ENCODE results near the gene TSKU.

Gene TSKU

DNA sequence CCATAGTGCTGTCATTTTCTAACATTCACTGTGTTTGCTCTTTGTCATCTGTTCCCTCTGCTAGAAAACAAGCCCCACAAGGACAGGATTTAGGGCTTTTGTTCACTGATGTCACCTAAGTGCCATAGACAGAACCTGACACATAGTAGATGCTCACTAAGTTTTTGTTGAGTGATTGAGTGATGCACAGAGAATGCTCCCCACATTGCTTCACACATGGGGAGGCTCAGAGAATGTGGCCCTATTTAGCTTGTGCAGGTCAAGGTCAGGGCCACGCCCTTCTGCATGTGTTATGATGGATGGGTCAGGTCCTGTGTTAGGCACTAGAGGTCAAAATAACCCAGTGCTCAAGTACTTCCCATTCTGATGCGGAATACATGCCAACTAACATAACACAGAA is 33.1 kb upstream of the TSKU start:
- Histone ChIP-seq H2AFZ (ENCODE audit: low read depth, low read length) (no peak overlapping the region), H3K9ac (ENCODE audit: low read depth, low read length) (no peak overlapping the region), H3K36me3 (ENCODE audit: insufficient read depth, low read length) (no peaks in the 10 kb centered on the region), H3K4me2 (ENCODE audit: insufficient read depth, low read length) (no peak overlapping the region), H3K27me3 (ENCODE audit: insufficient read depth, low read length, poor library complexity) (peaks cover 13% of the 10 kb centered on the region), H3K4me3 (ENCODE audit: low read depth in 1 of 2, low read length in 2 of 2) (no peak overlapping the region), H3K27ac (ENCODE audit: low read length) (no peak overlapping the region), H3K9me3 (ENCODE audit: insufficient read depth, low read length, severe bottlenecking) (no peaks in the 10 kb centered on the region), H3K4me1 (ENCODE audit: insufficient read depth, low read length) (no peaks in the 10 kb centered on the region), H4K20me1 (ENCODE audit: insufficient read depth, low read length) (peaks cover 2% of the 10 kb centered on the region; the same call in 1 of the 2 replicates), H3K79me2 (ENCODE audit: insufficient read depth, low read length) (no peaks in the 10 kb centered on the region)
- DNase-seq (no peak), ATAC-seq (ENCODE audit: insufficient read depth, low read depth) (no peak)
- TF ChIP-seq, protein P1, sequence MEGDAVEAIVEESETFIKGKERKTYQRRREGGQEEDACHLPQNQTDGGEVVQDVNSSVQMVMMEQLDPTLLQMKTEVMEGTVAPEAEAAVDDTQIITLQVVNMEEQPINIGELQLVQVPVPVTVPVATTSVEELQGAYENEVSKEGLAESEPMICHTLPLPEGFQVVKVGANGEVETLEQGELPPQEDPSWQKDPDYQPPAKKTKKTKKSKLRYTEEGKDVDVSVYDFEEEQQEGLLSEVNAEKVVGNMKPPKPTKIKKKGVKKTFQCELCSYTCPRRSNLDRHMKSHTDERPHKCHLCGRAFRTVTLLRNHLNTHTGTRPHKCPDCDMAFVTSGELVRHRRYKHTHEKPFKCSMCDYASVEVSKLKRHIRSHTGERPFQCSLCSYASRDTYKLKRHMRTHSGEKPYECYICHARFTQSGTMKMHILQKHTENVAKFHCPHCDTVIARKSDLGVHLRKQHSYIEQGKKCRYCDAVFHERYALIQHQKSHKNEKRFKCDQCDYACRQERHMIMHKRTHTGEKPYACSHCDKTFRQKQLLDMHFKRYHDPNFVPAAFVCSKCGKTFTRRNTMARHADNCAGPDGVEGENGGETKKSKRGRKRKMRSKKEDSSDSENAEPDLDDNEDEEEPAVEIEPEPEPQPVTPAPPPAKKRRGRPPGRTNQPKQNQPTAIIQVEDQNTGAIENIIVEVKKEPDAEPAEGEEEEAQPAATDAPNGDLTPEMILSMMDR (IDR thresholded peaks at IDR 0.05; ENCODE audit: borderline replicate concordance, extremely low read depth, low read length, poor library complexity, severe bottlenecking) = no peak
- no peak for TF ChIP-seq EZH2 (IDR thresholded peaks at IDR 0.05; ENCODE audit: borderline replicate concordance, low read depth, low read length, severe bottlenecking)

DNA sequence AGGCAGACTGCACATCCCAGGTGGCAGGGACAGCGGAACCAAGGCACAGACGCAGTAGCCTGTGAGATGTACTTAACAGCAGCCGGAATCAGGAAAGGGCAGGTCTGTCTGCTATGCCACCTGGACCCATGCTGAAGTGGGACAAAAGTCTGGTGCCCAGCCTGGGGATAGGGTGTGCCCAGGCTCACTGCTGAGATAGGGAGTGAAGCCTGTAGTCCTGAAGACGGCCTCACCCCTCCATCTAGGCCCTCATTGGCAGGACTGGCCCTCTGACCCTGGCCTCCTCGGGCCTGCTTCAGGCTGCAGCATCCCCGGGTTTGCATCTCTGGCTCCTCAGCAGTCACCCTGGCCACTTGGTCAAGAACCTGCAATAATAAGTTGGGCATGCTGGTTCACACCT is 32.4 kb upstream of the TSKU start:
- no peak overlapping the region for H3K27ac ChIP-seq (ENCODE audit: low read length)
- no peaks in the 10 kb centered on the region for H3K9me3 ChIP-seq (ENCODE audit: insufficient read depth, low read length, severe bottlenecking)
- peaks cover 13% of the 10 kb centered on the region for H3K27me3 ChIP-seq (ENCODE audit: insufficient read depth, low read length, poor library complexity)
- H3K36me3 ChIP-seq (ENCODE audit: insufficient read depth, low read length) = no peaks in the 10 kb centered on the region
- no peak for DNase-seq
- no peak overlapping the region for H3K4me3 ChIP-seq (ENCODE audit: low read depth in 1 of 2, low read length in 2 of 2)
- H3K9ac ChIP-seq (ENCODE audit: low read depth, low read length) = no peak overlapping the region
- H4K20me1 ChIP-seq (ENCODE audit: insufficient read depth, low read length) = peaks cover 1% of the 10 kb centered on the region; the same call in 1 of the 2 replicates
- no peak for ATAC-seq (ENCODE audit: insufficient read depth, low read depth)
- TF ChIP-seq, protein P1 (IDR thresholded peaks at IDR 0.05; ENCODE audit: borderline replicate concordance, extremely low read depth, low read length, poor library complexity, severe bottlenecking) = no peak
- no peak for TF ChIP-seq EZH2 (IDR thresholded peaks at IDR 0.05; ENCODE audit: borderline replicate concordance, low read depth, low read length, severe bottlenecking)
- H3K4me2 ChIP-seq (ENCODE audit: insufficient read depth, low read length) = no peak overlapping the region
- H3K4me1 ChIP-seq (ENCODE audit: insufficient read depth, low read length) = no peaks in the 10 kb centered on the region
- H3K79me2 ChIP-seq (ENCODE audit: insufficient read depth, low read length) = no peaks in the 10 kb centered on the region
- H2AFZ ChIP-seq (ENCODE audit: low read depth, low read length) = no peak overlapping the region

DNA sequence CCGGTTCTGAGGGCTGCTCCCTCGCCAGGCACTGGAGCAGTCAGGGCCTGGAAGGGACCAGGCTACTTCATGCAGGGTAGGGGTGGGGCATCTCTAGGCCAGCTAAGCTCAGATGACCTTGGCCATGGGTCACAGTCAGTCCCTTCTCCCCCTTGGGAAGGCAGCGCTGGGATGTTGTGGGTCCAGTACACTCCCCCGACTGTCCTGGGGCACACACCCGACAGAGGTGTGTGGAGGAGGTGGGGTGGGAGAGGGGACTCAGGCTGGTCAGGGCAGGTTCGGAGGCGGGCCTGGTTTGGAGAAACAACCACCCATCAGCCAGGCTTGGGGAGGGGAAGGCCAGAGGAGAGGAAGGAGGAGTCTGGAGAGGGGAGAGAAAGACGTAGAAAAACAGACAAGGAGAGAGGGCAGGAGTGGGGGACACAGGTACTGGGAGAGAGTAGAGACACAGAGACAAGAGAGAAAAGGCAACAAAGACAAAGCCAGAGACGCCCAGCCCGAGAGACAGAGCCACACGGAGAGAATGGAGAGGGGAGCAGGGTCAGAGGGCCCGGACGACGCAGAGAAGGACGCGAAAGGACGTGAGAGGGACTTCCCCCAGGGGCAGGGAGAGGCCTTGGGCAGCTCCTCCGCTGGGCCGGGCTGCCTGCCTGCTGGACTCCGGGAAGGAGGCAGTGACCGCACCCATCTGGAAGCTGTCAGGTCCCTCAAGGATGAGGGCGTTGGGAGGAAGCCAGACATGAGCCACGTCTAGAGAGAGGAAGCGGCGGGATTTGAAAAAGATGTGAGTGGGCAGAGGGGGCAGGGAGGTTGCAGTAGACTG is 30.6 kb upstream of the TSKU start:
- DNase-seq (no peak), ATAC-seq (ENCODE audit: insufficient read depth, low read depth) (no peak)
- no peaks in the 10 kb centered on the region for H3K4me1 ChIP-seq (ENCODE audit: insufficient read depth, low read length)
- H3K27me3 ChIP-seq (ENCODE audit: insufficient read depth, low read length, poor library complexity) = peaks cover 15% of the 10 kb centered on the region
- no peak overlapping the region for H3K27ac ChIP-seq (ENCODE audit: low read length)
- no peak overlapping the region for H3K9ac ChIP-seq (ENCODE audit: low read depth, low read length)
- no peak overlapping the region for H2AFZ ChIP-seq (ENCODE audit: low read depth, low read length)
- H3K79me2 ChIP-seq (ENCODE audit: insufficient read depth, low read length) = no peaks in the 10 kb centered on the region
- H3K9me3 ChIP-seq (ENCODE audit: insufficient read depth, low read length, severe bottlenecking) = no peaks in the 10 kb centered on the region
- H3K4me2 ChIP-seq (ENCODE audit: insufficient read depth, low read length) = no peak overlapping the region
- H3K36me3 ChIP-seq (ENCODE audit: insufficient read depth, low read length) = no peaks in the 10 kb centered on the region
- H4K20me1 ChIP-seq (ENCODE audit: insufficient read depth, low read length) = no peaks in the 10 kb centered on the region; the same call in 1 of the 2 replicates
- H3K4me3 ChIP-seq (ENCODE audit: low read depth in 1 of 2, low read length in 2 of 2) = no peak overlapping the region
- TF ChIP-seq, protein P1 (IDR thresholded peaks at IDR 0.05; ENCODE audit: borderline replicate concordance, extremely low read depth, low read length, poor library complexity, severe bottlenecking) = no peak
- TF ChIP-seq EZH2 (IDR thresholded peaks at IDR 0.05; ENCODE audit: borderline replicate concordance, low read depth, low read length, severe bottlenecking) = no peak
